HG03280 (cell line): ENCODE data around the gene EIF3M.

Experiments
- ATAC-seq: cut with Tn5 transposase; IDR thresholded peaks from one replicate; pipeline ENCODE4 v1.9.1; 2021; ENCODE audit warnings: mild to moderate bottlenecking, moderate library complexity; ENCODE audit not compliant: unreplicated experiment

EIF3M gene

DNA sequence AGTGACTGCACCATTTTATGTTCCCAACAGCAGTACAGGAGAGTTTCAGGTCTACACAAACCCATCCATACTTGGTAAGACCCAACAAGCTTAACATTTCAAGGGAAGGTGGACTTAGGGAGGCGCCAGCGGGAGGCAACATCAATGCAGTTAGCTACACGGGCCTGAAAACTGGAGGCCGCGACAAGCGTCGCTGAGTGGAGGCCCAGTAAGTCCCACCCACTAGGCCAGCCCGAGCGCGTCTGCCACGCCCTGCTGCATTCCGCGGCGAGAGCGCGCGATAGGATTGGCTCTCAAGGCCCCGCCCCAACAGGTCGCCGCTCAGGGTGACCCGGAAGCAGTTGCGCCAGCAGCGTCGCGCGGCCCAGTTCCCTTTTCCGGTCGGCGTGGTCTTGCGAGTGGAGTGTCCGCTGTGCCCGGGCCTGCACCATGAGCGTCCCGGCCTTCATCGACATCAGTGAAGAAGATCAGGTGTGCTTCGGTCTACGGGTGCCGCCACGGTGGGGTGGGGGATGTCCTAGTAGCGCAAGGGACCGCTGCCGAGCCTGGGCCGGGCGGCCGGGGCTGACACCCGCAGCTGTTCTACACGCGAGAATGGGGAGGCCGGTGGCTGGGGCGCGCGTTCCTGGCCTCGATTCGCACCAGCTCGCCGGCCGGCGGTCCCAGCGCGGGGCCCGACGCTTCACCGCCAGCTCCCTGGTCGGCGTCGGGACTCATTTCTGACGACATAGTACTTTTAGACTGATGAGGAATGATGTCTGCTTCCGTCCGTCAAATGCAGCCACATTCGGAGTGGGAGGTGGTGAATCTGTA, at the start of gene EIF3M:
EIF3M (plus strand) TSS at position 373 of the 813 bp plus-strand sequence; CDS start at position 430, 57 bp downstream.
- peak; percentile 98 for ATAC-seq

DNA sequence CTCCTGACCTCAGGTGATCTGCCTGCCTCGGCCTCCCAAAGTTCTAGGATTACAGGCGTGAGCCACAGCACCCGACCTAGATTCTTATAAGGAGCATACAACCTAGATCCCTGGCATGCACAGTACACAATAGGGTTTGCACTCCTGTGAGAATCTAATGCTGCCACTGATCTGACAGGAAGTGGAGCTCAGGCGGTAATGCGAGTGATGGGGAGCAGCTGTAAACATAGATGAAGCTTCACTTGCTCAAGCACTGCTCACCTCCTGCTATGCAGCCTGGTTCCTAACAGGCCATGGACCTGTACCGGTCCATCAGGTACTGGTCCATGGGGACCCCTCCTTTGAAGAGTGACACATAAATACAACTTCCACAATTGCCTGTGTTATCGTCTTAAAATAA, 44.8 kb upstream of the EIF3M start:
- no peak for ATAC-seq

DNA sequence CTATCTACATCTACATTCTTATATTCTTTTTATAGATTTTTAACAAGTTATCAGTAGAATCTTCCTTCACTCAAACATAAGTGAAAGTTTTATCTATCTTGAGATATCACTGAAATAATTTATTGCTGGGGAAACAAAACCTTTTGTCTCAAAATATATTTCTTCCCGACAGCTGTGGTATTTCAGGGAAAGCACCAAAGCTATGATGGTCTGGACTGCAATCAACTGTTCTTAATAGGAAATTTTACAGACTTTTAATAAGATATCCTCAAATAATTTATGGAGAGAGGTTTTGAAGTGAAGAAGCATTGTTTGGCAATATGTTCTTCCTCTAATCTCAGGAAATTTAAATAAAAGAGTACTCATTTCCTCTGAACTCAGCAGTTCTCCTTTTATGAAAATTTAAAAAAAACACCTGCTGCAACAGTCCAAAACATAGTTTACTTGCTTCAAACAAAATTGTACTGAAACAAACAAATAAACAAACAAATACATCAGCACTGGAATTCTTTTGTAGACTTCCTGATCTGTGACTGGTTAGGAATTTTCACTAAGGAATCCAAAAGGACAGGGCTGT, 33.9 kb upstream of the EIF3M start:
- ATAC-seq = no peak

GRCh38 chr11:32550207-32550606, 33.4 kb upstream of the EIF3M start:
- no peak for ATAC-seq

GRCh38 chr11:32555091-32555490, 28.5 kb upstream of the EIF3M start:
- ATAC-seq = no peak

DNA sequence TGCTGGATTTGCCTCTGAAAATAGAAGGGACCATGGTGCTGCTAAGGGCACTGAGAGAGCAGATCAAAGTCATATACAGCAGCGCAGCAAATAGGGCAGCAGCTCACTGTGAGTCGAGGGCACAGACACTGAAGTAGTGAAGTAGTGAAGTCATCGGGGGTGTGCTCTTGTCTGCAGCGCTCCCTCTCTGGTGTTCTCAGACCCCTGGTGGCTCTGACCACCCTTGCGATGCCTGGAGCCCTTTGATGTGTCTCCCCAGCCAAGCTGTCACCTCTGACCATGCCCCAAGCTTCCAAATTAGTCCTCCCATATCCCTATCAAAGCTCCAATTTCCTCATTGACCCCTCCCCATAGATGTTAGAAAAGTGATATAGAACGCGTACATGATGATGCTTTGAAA, 27.7 kb upstream of the EIF3M start:
- no peak for ATAC-seq

DNA sequence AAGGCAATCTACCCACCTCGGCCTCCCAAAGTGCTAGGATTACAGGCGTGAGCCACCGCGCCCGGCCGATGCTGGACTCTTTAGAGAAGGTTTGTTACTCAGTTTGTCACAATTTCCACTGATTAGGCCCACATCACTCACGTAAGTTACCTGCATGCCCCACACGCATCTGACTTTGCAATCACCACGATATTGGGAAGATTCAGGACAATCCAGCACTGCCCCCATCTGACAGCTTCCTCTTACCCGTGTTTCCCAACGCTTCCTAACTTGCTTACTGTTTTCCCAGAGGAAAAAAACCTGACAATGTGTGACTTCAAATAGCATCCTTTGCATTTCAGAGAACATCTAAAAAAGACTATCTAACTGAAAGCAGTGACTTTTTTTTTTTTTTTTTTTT, 21.8 kb upstream of the EIF3M start:
- ATAC-seq = no peak

DNA sequence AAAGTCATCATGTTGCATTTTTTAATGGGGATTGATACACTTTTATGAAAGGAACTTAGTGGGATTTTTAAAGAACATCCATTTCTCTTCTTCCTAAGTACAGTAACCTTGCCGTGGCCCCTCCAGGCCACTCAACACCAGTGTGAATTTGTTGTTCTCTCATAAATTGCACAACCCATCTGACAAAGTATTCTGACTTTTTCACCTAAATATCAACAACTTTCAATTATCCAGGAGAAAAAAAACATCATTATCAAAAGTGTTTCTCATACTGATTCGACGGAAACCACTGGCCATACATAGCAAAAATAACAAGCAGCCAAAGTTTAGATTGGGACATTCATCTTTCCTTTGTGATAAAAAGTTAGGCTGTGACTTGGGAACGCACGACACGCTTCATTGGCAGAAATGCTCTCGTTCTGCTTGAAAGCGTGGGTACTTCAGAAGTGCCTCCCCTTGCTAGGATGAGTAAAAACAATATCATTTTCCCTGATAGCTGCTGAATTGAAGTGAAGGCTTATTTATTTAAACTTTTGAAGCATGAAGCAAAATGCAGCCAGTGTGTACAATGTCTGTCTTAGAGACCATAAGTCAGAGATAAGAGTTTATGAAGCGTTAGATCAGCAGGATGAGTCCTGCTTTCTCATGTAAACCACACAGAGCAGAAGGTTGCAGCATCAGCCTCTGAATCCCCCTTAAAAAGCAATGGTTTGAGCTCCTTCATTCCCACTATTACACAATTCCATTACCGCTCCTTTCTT, 20.6 kb upstream of the EIF3M start:
- no peak for ATAC-seq

DNA sequence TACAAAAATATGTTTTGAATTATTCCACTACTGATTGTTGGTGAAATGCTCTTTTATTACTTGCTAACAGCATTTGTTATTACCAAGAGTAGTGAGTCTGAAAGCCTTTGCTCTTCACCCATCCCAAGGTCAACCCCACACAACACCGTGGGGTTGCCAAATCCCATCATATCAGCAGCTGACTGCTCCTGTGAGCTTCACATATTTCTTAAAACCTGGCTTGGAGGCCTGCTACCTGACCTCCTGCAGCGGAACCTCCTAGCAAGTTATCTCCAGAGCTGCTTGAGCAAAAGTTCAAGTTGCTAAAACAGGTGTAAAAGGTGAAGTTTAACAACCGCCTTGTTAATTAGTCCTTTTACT, 20.1 kb upstream of the EIF3M start:
- ATAC-seq = no peak

DNA sequence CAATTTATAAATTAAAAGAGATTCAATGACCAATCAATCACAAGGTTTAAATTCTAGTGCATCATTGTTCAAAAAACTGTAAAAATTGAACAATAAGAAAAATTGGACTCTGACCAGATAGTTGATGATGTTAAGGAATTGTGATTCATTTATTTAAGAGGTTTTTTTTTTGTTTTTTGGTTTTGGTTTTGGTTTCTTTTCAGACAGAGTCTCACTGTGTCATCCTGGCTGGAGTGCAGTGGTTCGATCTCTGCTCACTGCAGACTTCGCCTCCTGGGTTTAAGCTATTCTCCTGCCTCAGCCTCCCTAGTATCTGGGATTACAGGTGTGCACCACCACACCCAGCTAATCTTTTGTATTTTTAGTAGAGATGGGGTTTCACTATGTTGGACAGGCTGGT, 17.1 kb upstream of the EIF3M start:
- no peak for ATAC-seq

DNA sequence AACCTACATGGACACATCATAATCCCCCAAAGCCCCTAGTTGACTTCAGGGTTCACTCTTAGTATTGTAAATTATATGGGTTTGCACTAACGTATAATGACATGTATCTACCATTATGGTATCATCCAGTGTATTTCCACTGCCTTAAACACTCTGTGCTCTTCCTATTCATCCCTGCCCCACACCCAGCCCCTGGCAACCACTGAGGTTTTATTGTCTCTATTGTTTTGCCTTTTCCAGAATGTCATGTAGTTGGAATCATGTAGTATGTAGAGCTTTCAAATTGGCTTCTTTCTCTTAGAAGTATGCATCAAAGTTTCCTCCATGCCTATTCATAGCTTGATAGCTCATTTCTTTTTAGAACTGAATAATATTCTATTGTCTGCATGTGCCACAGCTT, 16.5 kb upstream of the EIF3M start:
- ATAC-seq = no peak

GRCh38 chr11:32569313-32569881, 14.2 kb upstream of the EIF3M start:
- ATAC-seq = no peak

GRCh38 chr11:32571039-32571438, 12.6 kb upstream of the EIF3M start:
- ATAC-seq = no peak

DNA sequence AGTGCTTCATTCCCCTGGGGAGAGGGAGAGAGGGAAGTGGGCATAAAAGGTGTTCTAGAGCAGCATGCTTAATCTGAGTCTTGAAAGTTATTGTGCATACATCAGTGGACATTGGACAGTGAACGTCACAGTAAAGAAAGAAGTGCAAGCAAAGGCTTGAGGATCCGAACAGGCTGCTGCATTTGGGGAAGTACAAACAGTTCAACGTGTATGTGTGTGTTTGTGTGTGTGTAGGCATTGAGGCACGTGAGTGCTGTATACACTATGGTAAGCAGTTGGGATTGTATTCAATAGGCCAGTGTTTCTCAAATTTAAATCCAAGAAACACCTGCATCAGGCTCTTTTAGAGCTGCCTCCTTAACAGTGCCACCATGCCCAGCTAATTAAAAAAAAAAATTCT, 10.4 kb upstream of the EIF3M start:
- ATAC-seq = no peak

DNA sequence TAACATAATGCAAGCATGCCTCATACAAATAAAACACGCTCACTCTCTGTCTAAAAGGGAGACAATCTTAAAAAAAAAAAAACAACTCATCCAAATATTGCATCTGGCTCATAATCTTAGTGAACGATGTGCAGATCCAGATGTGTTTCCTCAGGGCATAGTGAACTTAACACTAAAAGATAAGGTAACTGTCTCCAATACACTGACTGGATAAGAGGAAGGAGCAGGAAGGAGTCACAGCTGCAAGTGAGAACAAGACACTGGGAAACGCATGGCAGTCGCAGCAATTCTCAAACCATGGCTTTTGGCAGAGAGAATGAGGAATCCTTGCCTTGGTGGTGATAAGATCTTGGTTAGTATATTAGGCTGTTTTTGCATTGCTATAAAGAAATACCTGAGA, 9.2 kb upstream of the EIF3M start:
- no peak for ATAC-seq

DNA sequence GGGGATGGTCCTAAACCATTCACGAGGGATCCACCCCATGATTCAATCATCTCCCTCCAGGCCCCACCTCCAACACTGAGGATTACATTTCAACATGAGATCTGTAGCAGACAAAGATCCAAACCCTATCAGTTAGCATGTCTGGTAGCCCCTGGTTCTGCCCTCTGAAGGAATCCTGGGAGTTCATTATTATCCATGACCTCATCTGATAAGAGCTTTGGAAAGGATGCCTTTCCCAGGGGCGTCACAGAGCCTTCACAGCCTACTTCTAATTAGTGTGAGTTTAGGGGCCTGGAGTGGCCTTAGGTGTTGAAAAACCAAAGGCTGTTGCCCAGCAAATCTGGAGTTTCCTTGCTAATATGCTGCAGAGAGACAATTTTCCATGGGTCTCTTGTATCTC, 8.6 kb upstream of the EIF3M start:
- ATAC-seq = no peak

- ATAC-seq = no peak
These were observed 7.2 kb upstream of the EIF3M start for GRCh38 chr11:32576456-32576855.

GRCh38 chr11:32580967-32581366, 2.7 kb upstream of the EIF3M start:
- no peak for ATAC-seq

DNA sequence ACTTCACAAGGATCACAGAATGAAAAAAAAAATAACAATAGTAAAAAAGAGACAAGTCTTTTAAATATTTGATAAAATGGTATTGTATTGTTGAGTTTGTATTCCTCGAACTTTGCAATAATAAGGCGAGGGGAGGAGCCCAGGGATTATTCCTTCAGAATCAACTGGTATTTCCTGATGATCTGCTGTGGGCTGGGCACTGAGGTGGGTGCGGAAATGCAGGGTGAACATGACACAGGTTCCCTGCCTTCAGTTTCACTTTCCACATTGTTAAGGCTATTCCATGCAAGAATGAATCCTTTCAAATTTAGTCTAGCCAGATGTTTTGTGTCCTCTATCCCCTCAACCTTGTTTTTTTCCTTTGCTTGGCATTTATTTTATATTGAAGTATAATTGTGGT, 2.1 kb upstream of the EIF3M start:
- ATAC-seq = no peak

DNA sequence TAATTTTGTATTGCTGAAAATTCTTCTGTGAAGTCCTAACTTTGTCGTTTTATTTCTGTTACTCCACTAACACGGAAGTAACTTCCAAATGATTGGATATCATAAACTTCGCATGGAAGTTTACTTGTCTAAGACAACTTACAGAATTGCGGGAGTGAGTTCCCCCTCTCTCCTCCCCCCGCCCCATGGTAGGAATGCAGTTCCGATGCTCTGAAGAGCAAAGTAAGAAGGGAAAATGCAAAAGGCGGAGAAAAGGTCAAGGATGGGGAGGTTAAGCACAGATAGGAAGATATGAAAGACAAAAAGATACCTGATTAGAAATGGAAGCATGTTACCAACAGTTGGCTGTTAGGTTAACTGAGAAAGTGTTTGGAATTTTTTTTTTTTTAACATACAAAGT, 1.3 kb downstream of the EIF3M start:
- ATAC-seq = no peak

- no peak for ATAC-seq
These were observed 3.1 kb downstream of the EIF3M start for GRCh38 chr11:32586576-32587190.
